HepG2 (cell line): ENCODE results near the gene MRFAP1. TPM values are rescaled to one million over a fixed set of nuclear protein-coding genes. Genes with fewer than 3 reads are reported as not detected.

Source experiments
- ATAC-seq: fragments of 200-7000 bp; cut with Tn5 transposase; 3 replicates; pipeline ENCODE4 v1.9.1; 2020; ENCODE audit warnings: mild to moderate bottlenecking, moderate library complexity
- BruUV-seq: library from RNA; stranded (reverse); fragments of 400-500 nt; replicated peaks from 2 replicates; lab custom pipeline; 2021; lab: Mats Ljungman, UMichigan
- CTCF ChIA-PET: fragments of 300-600 bp; formaldehyde crosslinking; extraction: SDS; loops from one replicate; lab custom pipeline; 2021; ENCODE audit warnings: low total read pairs, inconsistent platforms, low intra/inter-chr PET ratio; lab: Yijun Ruan, JAX
- POLR2A ChIA-PET: fragments of 350-600 bp; sonication (Branson Sonifier 250); formaldehyde crosslinking; loops from one replicate; lab custom pipeline; 2020; ENCODE audit warnings: antibody characterized with exemption, inconsistent platforms; lab: Yijun Ruan, JAX
- DNase-seq: peaks from one replicate; pipeline ENCODE4 v3.0.0-alpha.2; 2015; ENCODE audit warnings: low spot score
- FAIRE-seq: peaks from 3 replicates; lab custom pipeline; 2011; peaks lifted over from hg19 to GRCh38; lab: Jason Lieb, UNC
- H2AFZ ChIP-seq: one replicate; pipeline ENCODE4 v1.6.1; 2011; ENCODE audit warnings: low read length, inconsistent platforms
- H3K27ac ChIP-seq: fragments of 300-600 bp; 3 replicates; pipeline ENCODE4 v1.8.0; 2011; ENCODE audit warnings: mixed run types, mild to moderate bottlenecking, mixed read lengths, low read length, inconsistent platforms; ENCODE audit not compliant: insufficient read depth; ENCODE audit errors: extremely low read length
- H3K27me3 ChIP-seq, 2 experiments: fragments of 200-600 bp in 1 of 2; 2 replicates in 1 of 2; 3 replicates in 1 of 2; pipeline versions ENCODE4 v1.6.0 to v1.8.0; 2011; ENCODE audit warnings: low read length in 2 of 2, mild to moderate bottlenecking in 2 of 2, moderate library complexity in 2 of 2, inconsistent platforms in 1 of 2; ENCODE audit not compliant: insufficient read depth in 2 of 2, control insufficient read depth in 1 of 2
- H3K36me3 ChIP-seq, 2 experiments: fragments of 200-600 bp in 1 of 2; replicated peaks in 1 of 2; 2 replicates in 1 of 2; 3 replicates in 1 of 2; pipeline versions ENCODE4 v1.5.1 to v1.8.0; 2011; ENCODE audit warnings: low read length in 2 of 2, inconsistent platforms in 1 of 2; ENCODE audit not compliant: insufficient read depth in 2 of 2, control insufficient read depth in 1 of 2
- H3K4me1 ChIP-seq: 2 replicates; pipeline ENCODE4 v1.5.1; 2012; ENCODE audit warnings: low read length, inconsistent platforms; ENCODE audit not compliant: insufficient read depth
- H3K4me2 ChIP-seq: 2 replicates; pipeline ENCODE4 v1.6.0; 2011; ENCODE audit warnings: low read depth, low read length, inconsistent platforms
- H3K4me3 ChIP-seq, 3 experiments: fragments of 200-600 bp in 1 of 3; sonication (generic), shearing (Covaris generic) in 1 of 3; replicated peaks in 1 of 3; 2 replicates each; pipeline ENCODE4 v1.5.1; 2011 to 2016; ENCODE audit warnings: low read length in 3 of 3, inconsistent platforms in 2 of 3, low read depth in 2 of 3, mild to moderate bottlenecking in 2 of 3, control low read depth in 1 of 3, mixed read lengths in 1 of 3; ENCODE audit not compliant: insufficient read depth in 1 of 3
- H3K79me2 ChIP-seq: one replicate; pipeline ENCODE4 v1.6.1; 2011; ENCODE audit warnings: low read length, inconsistent platforms; ENCODE audit not compliant: insufficient read depth
- H3K9ac ChIP-seq: 2 replicates; pipeline ENCODE4 v1.6.0; 2011; ENCODE audit warnings: mild to moderate bottlenecking, low read depth, low read length, inconsistent platforms; ENCODE audit not compliant: insufficient read depth
- H3K9me3 ChIP-seq: 2 replicates; pipeline ENCODE4 v1.5.1; 2012; ENCODE audit warnings: mild to moderate bottlenecking, low read length
- H4K20me1 ChIP-seq: 2 replicates; pipeline ENCODE4 v1.6.0; 2011; ENCODE audit warnings: inconsistent platforms, mild to moderate bottlenecking, low read length, moderate library complexity; ENCODE audit not compliant: insufficient read depth
- CENPBD1 ChIP-seq: sonication (generic); formaldehyde crosslinking; IDR thresholded peaks from 2 replicates; pipeline ENCODE4 v1.8.0; 2022; ENCODE audit warnings: missing genetic modification reagents, low read depth, mild to moderate bottlenecking, borderline replicate concordance
- DBP ChIP-seq: sonication (generic); formaldehyde crosslinking; IDR thresholded peaks from 2 replicates; pipeline ENCODE4 v1.4.0; 2020; ENCODE audit warnings: missing genetic modification reagents; ENCODE audit errors: not compliant biosample characterization
- FOXA1 ChIP-seq, 2 experiments: fragments of 450-650 bp in 1 of 2; sonication (generic) in 1 of 2; formaldehyde crosslinking in 1 of 2; IDR thresholded peaks; 2 replicates each; pipeline versions ENCODE4 v1.4.0 to v1.6.1; 2016 to 2020; ENCODE audit warnings: missing genetic modification reagents in 1 of 2
- HNF4A ChIP-seq: sonication (generic); formaldehyde crosslinking; IDR thresholded peaks from 2 replicates; pipeline ENCODE4 v1.4.0; 2020; ENCODE audit warnings: missing genetic modification reagents
- HOXA3 ChIP-seq: sonication (generic); formaldehyde crosslinking; IDR thresholded peaks from 2 replicates; pipeline ENCODE4 v1.5.0; 2020; ENCODE audit warnings: missing genetic modification reagents
- KDM1A ChIP-seq: IDR thresholded peaks from 2 replicates; pipeline ENCODE4 v1.6.1; 2016; ENCODE audit warnings: missing compliant biosample characterization
- KDM6A ChIP-seq: IDR thresholded peaks from 2 replicates; pipeline ENCODE4 v1.6.1; 2016; ENCODE audit warnings: low read depth
- MXI1 ChIP-seq: IDR thresholded peaks from 3 replicates; pipeline ENCODE4 v1.6.1; 2012; ENCODE audit warnings: low read depth, low read length, inconsistent platforms, borderline replicate concordance
- MZF1 ChIP-seq: sonication (generic); formaldehyde crosslinking; IDR thresholded peaks from 2 replicates; pipeline ENCODE4 v1.8.1; 2023; ENCODE audit warnings: mild to moderate bottlenecking, missing genetic modification reagents, borderline replicate concordance
- NR2F6 ChIP-seq, 2 experiments: IDR thresholded peaks; 2 replicates each; pipeline ENCODE4 v1.6.1; 2016; ENCODE audit warnings: antibody characterized with exemption in 1 of 2, mild to moderate bottlenecking in 1 of 2
- RCOR2 ChIP-seq: IDR thresholded peaks from 2 replicates; pipeline ENCODE4 v1.6.1; 2016; ENCODE audit warnings: missing biosample characterization, missing genetic modification reagents
- SALL1 ChIP-seq: sonication (generic); formaldehyde crosslinking; IDR thresholded peaks from 2 replicates; pipeline ENCODE4 v1.8.0; 2022; ENCODE audit warnings: mild to moderate bottlenecking, missing genetic modification reagents
- SRF ChIP-seq: IDR thresholded peaks from 2 replicates; pipeline ENCODE4 v1.6.1; 2011; ENCODE audit warnings: mild to moderate bottlenecking, low read depth, low read length, moderate library complexity
- TBX2 ChIP-seq: sonication (generic); formaldehyde crosslinking; IDR thresholded peaks from 2 replicates; pipeline ENCODE4 v1.5.0; 2020; ENCODE audit warnings: missing genetic modification reagents, mild to moderate bottlenecking, borderline replicate concordance
- THAP8 ChIP-seq: sonication (generic); formaldehyde crosslinking; IDR thresholded peaks from 2 replicates; pipeline ENCODE4 v1.5.1; 2020; ENCODE audit warnings: missing genetic modification reagents, mild to moderate bottlenecking, borderline replicate concordance
- ZBTB38 ChIP-seq: sonication (generic); formaldehyde crosslinking; IDR thresholded peaks from 2 replicates; pipeline ENCODE4 v1.5.1; 2020; ENCODE audit warnings: mild to moderate bottlenecking, missing genetic modification reagents
- ZNF260 ChIP-seq: sonication (generic); formaldehyde crosslinking; IDR thresholded peaks from 2 replicates; pipeline ENCODE4 v1.4.0; 2020; ENCODE audit warnings: missing genetic modification reagents, low read depth, mild to moderate bottlenecking, borderline replicate concordance
- ZNF672 ChIP-seq: sonication (generic); formaldehyde crosslinking; IDR thresholded peaks from 2 replicates; pipeline ENCODE4 v1.8.1; 2022; ENCODE audit warnings: missing genetic modification reagents
- ZNF800 ChIP-seq: sonication (generic); formaldehyde crosslinking; IDR thresholded peaks from 2 replicates; pipeline ENCODE4 v1.4.0; 2020; ENCODE audit warnings: missing genetic modification reagents
- WGBS: methylation state at CpG from one replicate; pipeline ENCODE4 v1.1.6; 2017; ENCODE audit warnings: low lambda C conversion rate; 5-methylcytosine and 5-hydroxymethylcytosine counted together
- in situ Hi-C: cut with HindIII; loops from 2 replicates; pipeline ENCODE4 v1.10.0; 2017; ENCODE audit warnings: low pct_unique_long_range_greater_than_20kb; ENCODE audit not compliant: extremely low pct_ligation_motif_present
- intact Hi-C: fragments of 100-400 bp; cut with micrococcal nuclease; formaldehyde crosslinking; loops from one replicate; pipeline ENCODE4 v1.10.0; 2022; ENCODE audit not compliant: unreplicated experiment
- polyA plus RNA-seq, 8 experiments: library from polyadenylated mRNA; depleted of rRNA in 3 of 8; stranded (reverse) in 7 of 8; unstranded in 1 of 8; fragments of >200 nt; fragmentation: Illumina TruSeq in 4 of 8; extraction: Trizol in 4 of 8; gene quantifications; 2 replicates each; pipeline versions ENCODE4 v1.2.1 to v1.2.3, GENCODE V29; 2011 to 2016; ENCODE audit warnings: low read depth in 4 of 8, missing spikeins in 1 of 8, mixed read lengths in 1 of 8; ENCODE audit not compliant: insufficient read depth in 1 of 8
- total RNA-seq, 5 experiments: library from RNA; depleted of rRNA; stranded (reverse); fragments of >200 nt; fragmentation: Illumina TruSeq; extraction: Trizol; gene quantifications; 2 replicates each; pipeline ENCODE4 v1.2.3, GENCODE V29; 2016; ENCODE audit warnings: low read depth in 1 of 5

The MRFAP1 gene
- total and polyA plus RNA-seq, 2 of the 13 experiments (the other 11 are each of a cell fraction or from before 2014, with no cell fraction given), result 112 to 158 TPM

- no peak overlapping the region for H3K4me3 ChIP-seq
- H3K9ac ChIP-seq, result no peak overlapping the region
- H3K4me2 ChIP-seq, result 0 out of 2 replicates have a peak overlapping the region, but pooled peaks have one; percentile 11
- H2AFZ ChIP-seq, result no peak overlapping the region
- no peak for ATAC-seq
- WGBS, result 68% methylated on average over 11 of the region's 11 CpGs
- no peaks in the 10 kb centered on the region for H3K36me3 ChIP-seq
- no peak for TF ChIP-seq RCOR2 (CRISPR knock-in tag)
- peak; percentile 22; the same call in 1 of the 2 replicates for TF ChIP-seq HNF4A
- TF ChIP-seq MXI1, result no peak
- TF ChIP-seq CENPBD1 (CRISPR knock-in tag), result no peak
- TF ChIP-seq DBP (CRISPR knock-in tag), result no peak
- no peak for TF ChIP-seq MZF1 (CRISPR knock-in tag)
- TF ChIP-seq FOXA1 (IDR thresholded peaks at IDR 0.05), result no peak
- TF ChIP-seq FOXA1 (CRISPR knock-in tag; IDR thresholded peaks at IDR 0.05), result no peak
- TF ChIP-seq ZNF672 (CRISPR knock-in tag), result no peak
- no peak for TF ChIP-seq ZNF800
- TF ChIP-seq ZNF260, result no peak
- no peak for TF ChIP-seq TBX2 (CRISPR knock-in tag)
- no peak for TF ChIP-seq KDM1A (CRISPR knock-in tag)
- TF ChIP-seq ZBTB38 (CRISPR knock-in tag), result peak; percentile 11; the same call in 1 of the 2 replicates
- 0 out of 2 replicates have a peak, but pooled peaks have one; percentile 13 for TF ChIP-seq NR2F6 (IDR thresholded peaks at IDR 0.05)
- no peak for TF ChIP-seq NR2F6 (CRISPR knock-in tag; IDR thresholded peaks at IDR 0.05)
- TF ChIP-seq THAP8 (CRISPR knock-in tag), result no peak
- TF ChIP-seq SALL1 (CRISPR knock-in tag), result no peak
- TF ChIP-seq KDM6A (CRISPR knock-in tag), result no peak
- no peak for TF ChIP-seq SRF
- TF ChIP-seq HOXA3, result 0 out of 2 replicates have a peak, but pooled peaks have one; percentile 22
- intact Hi-C loops (loop anchor here (10.0 kb wide), 1 partner anchor 59 kb away; no protein-coding TSS in a partner anchor), in situ Hi-C loops (no loop called here)
- BruUV-seq, result no TSS peak
- no peaks in the 10 kb centered on the region for H3K79me2 ChIP-seq
- FAIRE-seq, result no peak
- H3K4me1 ChIP-seq, result peaks cover 27% of the 10 kb centered on the region
- no peak overlapping the region for H3K27ac ChIP-seq
- no peak for DNase-seq
- H3K27me3 ChIP-seq, result no peaks in the 10 kb centered on the region
- H3K9me3 ChIP-seq, result no peaks in the 10 kb centered on the region
- ChIA-PET POLR2A (no interaction called here), CTCF (no interaction called here)
- no peaks in the 10 kb centered on the region for H4K20me1 ChIP-seq
Measured at GRCh38 chr4:6626066-6626465, 14.4 kb upstream of the MRFAP1 start.
